ENCODE data around the gene AIDA.
"Not testable (repeated sequence)": the region's sequence is repeated elsewhere in the genome, so short reads cannot be mapped to it uniquely, and the experiment has no call there.

The AIDA gene

DNA sequence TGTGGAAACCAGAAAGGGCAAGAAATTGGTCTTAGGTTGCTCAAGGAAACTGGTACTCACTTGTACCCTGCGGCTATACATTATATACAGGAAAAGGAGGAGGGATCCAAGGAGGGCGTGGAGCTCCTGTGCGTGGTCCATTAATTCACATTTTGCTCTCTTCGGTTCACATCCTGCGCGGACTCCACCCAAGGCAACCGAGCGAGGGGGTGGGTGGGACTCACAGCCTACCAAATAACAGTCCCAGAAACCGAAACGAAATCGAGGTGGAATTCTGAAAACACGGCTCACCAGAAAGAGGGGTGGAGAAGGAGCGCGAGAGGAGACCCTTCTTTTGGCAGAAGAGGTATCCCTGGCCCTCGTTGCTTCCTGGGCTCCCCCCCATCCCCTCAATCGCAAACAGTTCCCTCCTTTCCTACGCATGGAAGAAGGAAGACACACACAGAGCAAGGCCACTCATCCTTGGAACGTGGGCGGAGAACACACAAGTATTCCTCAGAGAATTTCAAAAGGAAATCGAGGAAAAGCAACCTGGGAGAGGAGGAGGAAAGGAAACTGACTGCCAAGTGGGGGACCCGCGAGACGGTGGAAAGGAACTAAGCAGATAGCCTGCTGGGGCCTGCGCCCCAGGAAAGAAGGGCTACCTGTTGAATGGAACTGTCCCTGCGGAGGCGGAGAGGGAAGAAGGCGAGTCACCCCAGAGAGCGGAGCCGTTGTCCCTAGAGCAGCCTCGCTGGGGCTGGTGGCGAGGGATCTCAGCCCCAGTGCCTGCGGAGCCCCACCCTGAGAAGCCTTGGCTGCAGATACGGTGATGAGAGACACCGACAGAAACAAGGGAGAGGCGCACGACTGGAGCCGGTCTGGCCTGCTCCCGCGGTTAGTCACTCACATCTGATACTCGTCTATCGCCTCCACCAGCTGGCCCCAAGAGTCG lies 705 bp downstream of the AIDA start:
- peak; percentile 42 to 48 for DNase-seq (ENCODE audit: low read depth in 2 of 2)

DNA sequence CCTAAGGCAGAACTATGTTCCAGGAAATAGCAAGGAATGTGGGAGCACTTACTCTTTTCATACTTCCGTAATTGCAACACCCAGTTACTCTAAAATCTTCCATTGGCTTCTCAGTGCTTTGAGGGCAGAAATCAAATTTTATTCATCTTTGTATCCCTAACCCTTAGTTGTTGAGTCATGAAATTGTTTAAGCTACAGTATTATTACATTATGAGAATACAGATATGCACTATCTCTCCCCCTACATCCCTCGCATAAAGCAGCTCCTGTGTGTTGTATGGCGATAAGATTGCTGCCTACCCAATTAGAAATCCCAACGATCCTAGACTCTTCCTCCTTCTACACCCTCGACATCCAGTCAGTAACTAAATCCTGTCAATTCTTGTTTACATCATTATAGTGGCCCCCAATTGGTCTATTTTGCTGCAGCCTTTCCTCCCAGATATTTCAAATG lies 2.6 kb downstream of the AIDA start:
- DNase-seq (ENCODE audit: low read depth in 2 of 2), result no peak

DNA sequence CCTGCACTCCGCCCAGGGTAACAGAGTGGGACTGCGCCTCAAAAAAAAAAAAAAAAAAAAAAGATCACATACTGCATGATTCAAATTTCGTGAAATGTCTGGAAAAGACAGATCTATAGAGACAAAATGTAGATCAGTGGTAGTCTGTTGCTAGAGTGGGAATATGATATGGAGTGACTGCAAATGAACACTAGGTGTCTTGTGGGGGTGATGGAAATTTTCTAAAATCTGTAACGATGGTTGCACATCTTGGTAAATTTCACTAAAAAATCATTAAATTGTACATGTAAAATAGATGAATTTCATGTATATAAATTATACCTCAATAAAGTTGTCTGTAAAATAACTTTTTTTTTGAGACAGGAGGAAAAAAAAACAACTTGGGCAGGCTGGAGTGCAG lies 5.5 kb downstream of the AIDA start:
- DNase-seq (ENCODE audit: low read depth in 2 of 2), result no peak

DNA sequence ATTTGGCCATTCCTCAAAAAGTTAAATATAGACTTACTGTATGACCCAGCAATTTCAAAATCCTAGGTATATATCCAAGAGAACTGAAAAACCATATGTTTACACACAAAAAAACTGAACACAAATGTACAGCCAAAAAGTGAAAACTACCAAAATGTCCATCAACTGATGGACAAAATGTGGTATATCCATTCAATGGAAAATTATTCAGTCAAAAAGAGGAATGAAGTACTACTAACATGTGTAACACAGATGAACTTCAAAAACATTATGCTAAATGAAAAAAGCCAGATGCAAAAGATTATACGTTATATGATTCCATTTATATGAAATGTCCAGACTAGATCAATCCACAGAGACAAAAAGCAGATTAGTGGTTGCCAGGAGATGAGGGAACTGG lies 8.0 kb downstream of the AIDA start:
- DNase-seq (ENCODE audit: low read depth in 2 of 2), result no peak

DNA sequence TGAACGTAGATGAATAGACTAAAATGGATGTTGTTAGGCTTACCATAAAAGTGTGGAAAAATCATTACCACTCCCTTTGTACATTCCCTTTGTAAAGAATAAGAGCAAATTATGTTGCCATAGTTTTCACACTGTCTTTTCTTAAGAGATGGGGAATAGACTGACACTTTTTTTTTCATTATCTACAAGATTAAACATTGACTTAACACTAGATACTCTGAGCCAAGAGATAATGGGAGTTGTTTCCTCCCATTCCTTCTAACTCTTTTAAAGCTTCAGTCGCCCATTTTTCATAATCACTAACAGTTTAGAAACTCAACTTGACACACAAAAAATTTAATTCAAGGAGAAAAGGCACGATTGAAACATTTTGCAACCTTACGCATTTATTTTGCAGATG lies 10.1 kb downstream of the AIDA start:
- no peak for DNase-seq (ENCODE audit: low read depth in 2 of 2)

DNA sequence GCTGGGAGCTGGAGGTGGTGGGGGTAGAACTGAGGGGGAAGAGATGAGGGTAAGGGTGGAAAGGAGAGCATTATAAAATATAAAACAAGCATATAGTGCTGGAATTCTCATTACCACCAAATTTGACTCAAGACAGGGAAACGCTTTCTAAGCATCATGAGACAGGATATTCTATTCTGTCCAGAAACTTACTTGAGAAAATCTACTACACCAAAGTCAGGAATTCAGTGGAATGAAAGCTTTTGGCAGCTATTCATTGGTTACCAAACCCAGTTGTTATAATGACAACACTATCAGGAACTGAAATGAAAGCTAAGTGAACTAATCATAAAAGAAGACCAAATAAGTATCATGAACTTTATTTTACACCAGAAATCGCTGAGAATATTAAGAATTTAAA lies 14.5 kb downstream of the AIDA start:
- DNase-seq (ENCODE audit: low read depth in 2 of 2), result no peak

DNA sequence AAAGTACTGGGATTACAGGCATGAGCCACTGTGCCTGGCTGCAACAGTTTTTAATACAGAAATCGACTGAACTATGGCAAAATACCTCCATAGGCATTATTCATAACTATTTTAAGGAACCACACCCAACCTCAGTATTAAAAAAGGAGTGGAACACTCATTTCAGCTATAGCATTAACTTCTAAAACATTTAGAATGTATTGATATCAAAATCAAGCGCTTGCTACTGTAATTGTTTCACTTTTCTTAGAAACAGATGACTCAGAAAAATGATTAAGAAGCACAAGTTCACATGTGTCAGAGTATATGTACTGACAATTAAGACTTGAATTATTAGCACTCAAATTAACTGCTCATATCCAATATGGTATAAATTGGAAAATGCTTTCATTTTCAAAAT lies 15.1 kb downstream of the AIDA start:
- DNase-seq (ENCODE audit: low read depth in 2 of 2), result no peak

DNA sequence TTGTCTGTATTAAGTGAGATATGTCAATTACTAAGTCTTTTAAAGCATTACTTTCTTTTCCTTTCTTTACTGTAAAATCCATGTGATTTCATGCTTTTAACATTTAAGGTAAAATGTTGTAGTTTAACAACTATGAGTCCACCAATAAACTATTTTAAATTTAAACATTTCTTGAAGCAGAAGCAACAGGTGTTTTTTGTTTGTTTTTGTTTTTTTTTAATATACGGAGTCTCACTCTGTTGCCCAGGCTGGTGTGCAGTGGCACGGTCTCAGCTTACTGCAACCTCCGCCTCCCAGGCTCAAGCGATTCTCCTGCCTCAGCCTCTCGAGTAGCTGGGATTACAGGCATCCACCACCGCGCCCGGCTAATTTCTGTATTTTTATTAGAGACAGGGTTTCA lies 15.6 kb downstream of the AIDA start:
- DNase-seq (ENCODE audit: low read depth in 2 of 2), result no peak

DNA sequence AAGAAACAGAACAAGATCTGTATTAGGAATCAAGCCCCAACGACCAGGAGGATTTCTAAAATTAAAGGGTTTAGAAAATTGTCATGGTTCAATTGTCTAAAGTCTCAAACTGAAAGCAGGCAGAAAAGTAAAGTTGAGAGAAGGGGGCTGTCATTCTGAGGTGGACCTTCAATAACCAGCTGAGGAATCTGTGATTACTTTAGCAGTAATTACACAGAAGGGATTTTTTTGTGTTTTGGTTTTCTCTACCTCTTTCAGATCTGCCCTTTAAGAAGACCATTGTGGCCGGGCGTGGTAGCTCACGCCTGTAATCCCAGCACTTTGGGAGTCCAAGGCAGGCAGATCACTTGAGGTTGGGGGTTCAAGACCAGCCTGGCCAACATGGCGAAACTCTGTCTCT lies 17.4 kb downstream of the AIDA start:
- DNase-seq (ENCODE audit: low read depth in 2 of 2), result no peak

DNA sequence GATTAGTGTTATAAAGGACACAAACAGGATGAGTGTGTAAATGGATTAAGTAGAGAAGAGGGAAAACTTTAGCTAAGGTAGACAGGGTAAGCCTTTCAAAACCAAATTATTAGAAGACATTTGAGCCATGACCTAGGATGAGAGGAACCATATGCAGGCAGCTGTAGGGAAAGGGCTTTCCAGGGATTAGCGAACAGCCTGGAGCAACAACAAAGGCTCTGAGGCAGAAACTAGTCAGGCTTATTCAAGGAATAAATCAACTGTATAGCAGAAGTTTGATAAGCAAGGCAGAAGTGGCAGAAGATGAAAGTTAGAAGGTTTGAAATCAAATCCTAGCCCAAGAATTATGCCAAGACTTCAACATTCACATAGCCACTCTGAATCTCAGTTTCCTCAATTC lies 21.3 kb downstream of the AIDA start:
- no peak for DNase-seq (ENCODE audit: low read depth in 2 of 2)

DNA sequence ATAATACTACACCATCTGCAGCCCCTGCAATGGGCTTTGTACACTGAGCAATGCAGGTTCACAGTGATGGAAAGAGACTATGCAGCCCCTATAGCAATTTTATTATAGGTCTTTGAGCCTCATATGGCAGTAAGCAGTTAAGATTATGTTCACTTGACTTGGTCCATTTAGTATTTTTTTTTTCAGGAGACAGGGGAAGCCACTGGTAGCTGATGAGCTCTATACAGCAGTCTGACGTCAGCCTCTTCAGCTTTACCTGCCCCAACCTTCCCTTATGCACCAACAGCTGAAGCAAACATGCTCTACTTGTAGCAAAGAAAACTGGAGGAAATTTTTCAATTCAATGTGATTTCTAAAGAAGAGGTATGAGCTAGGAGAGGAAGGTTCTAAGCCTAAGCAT lies 32.2 kb downstream of the AIDA start:
- no peak for DNase-seq (ENCODE audit: low read depth in 2 of 2)

DNA sequence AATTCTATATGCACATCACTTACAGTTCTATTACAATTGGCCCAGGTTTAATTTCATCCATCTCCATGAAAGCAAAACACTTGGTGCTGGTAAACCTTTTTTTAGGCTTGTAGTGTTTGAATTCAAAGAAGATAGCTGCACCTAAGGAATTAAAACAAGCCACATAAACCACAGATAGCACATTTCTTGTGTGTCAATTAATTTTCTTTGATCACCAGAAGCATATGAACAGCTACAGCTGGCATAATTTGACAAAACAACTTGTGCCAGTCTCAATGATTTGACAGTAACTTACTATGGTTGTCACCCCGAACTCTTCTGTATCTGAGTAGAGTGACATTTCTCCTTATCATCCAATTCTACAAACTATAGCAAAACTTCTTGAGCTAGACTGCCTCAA lies 42.2 kb downstream of the AIDA start:
- no peak for DNase-seq (ENCODE audit: low read depth in 2 of 2)

DNA sequence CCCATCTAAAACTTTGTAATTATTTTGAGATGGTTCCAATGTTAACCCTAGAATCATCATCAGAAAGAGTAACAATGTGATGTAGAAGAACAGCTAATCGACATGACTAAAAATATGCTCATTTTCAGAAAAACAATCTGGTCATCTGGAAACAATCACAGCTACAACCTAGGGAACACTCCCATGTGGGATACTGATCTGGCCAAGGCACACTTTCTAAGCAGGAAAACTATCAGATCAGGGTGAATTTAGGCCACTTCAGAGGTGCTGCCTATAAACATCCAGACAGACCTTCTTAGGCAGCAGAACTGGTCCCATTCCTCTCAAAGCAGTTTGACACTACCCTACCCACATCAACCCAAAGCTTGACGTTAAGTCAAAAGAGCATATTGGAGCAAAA lies 43.2 kb downstream of the AIDA start:
- not testable (repeated sequence) for DNase-seq (ENCODE audit: low read depth in 2 of 2)

DNA sequence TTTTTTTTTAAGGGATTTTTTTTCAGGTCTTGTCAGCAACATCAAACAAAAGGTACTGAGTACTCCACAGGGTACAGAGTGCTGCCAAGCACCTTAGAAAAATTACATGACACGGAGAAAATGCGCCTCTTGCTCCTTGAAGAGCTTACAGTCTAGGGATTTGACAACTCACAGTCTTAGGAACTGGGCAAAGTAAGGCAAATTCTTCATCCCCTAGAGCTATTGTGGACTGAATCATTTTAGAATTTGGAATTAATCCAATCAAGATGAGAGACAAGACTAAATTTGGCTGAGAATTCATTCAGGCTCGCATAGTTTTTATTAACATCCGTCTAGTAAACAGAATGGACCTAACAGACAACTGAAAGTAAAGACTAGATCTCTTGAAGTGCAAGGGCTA lies 44.1 kb downstream of the AIDA start:
- DNase-seq (ENCODE audit: low read depth in 2 of 2), result not testable (repeated sequence)

DNA sequence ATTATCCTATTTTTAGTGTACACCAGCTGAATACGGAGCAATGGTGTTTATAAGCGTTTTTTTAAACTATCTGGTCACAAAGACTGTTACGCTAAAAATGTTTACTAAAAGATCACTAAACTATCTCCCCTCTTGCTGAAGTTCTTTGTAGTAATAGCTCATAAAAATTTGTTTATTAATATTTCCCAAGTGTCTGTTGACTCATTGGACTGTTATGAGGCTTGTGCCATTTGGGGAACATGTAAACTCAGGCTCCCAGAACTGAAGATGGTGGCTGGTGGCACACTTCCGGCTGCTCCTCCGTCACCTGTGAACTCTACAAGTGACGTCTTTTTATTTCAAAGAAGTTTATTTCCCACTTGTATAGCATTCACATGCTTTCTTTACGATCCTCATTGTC lies 46.3 kb downstream of the AIDA start:
- no peak for DNase-seq (ENCODE audit: low read depth in 2 of 2)

DNA sequence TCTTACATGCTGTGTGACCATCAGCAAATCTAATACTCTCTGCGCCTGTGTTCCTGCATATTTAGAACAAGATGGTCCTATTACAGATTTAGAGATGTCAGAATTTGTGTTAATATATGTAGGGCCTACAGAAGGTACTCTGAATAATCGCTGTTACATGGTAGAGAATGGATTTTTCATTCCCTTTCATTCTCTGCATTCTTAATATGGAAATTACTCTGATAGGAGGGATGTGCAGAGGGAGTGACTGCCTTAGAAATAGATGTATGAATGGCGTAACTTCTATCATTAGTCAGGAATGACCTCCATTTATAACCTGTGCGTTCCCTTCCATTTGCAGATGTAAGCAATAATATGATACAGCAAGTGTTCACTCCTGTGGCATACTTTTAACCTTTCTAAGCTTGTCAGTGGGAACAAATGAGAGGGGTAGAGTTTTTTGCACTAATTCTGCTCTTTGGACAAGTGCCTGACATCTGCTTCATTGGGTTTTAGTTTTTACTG lies 48.8 kb downstream of the AIDA start:
- no peak for DNase-seq (ENCODE audit: low read depth in 2 of 2)

DNA sequence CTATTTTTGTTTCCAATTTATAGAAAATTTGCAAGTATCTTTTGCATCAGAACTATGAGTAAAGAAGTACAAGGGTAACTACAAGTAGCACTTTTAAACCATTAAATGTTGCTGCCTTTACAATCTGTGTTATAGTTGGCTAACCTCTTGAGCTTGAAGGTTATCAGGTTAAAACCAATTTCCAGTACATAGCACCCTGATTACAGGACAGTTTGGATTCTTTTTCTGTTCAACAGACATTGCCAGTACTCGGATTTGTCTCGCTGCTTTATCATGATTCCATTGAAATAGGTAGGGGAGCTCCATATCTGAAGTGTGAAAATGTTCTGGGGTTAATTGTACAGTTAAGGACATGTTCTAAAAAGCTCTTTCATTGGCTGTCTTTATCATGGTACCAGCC lies 54.4 kb downstream of the AIDA start:
- no peak for DNase-seq (ENCODE audit: low read depth in 2 of 2)

DNA sequence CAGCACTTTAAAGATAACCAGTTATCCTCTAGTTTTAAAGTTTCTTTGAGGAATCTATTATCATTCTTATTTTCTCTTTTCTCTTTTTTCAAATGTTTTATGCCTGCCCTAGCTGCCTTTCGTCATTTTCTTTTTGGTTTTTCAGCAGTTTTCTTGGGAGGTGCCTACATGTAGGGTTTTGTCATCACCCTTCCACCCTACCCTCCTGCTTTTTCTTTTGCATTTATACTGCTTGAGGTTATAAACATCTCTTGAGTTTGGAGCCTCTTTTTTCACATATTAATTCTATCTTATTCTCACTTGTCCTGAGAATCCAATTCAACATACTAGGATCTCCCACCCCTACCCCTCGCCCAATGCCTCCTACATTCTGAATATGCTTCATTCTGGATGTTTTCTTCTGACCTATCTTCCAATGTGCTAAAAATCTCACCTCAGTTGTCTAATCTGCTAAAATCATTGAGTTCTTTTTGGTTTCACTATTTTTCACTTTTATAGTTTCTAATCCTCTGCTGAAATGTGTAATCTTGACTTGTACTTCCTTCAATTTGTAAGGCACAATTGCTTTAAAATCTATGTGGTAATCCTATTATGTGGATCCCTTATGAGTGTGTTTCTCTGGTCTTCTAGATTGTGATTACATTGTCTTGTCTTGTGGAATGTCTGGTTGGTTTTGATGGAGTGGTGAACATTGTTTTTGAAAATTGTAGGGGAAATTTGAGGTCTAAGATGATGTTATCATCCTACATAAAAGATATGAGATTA lies 55.7 kb downstream of the AIDA start:
- no peak for DNase-seq (ENCODE audit: low read depth in 2 of 2)

DNA sequence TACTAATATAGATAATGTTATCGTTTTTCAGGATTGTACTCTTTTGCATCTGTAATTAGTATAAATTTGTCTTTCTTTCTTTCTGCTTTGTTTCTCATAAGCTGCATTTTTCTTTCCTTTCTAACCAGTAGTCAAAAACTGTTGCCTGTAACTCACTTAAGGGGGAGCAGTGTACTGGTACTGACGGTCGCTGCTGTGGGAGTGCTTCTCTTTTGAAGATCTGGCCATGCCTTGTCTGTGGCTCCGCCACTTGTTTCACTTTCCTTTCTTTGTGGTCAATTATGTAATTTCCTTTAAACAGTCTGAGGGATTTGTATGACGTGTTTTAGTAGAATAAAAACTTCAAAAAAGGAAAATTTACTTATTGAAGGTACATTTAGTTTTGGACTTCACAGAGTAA lies 57.4 kb downstream of the AIDA start:
- peak; percentile 14 to 59 for DNase-seq (ENCODE audit: low read depth in 2 of 2)

DNA sequence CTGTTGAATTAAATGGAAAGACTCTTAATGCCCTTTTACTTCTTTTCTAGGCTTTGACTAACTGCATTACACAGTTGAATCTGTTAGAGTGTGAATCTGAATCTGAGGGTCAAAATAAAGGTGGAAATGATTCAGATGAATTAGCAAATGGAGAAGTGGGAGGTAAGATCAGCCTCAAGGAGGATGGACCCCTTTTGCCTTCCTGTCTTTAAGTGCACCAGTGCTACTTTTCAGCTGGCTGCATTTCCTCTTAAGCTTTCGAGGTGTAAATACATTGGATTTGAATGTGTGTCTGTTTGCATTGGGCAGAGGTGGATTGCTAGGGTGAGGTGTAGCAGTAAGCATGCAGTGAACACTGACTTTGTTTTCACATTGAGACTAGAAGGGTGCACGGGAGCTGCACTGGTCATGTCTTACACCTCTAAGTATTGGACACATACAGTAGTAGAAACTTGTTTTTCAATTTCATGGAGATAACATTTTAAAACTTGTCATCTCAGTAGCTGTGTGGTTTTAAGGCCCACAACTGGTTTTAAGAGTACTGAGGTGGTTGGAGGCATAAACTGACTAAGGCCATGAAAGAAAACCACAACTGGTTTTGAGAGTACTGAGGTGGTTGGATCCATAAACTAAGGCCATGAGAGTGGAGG lies 59.0 kb downstream of the AIDA start:
- no peak for DNase-seq (ENCODE audit: low read depth in 2 of 2)

DNA sequence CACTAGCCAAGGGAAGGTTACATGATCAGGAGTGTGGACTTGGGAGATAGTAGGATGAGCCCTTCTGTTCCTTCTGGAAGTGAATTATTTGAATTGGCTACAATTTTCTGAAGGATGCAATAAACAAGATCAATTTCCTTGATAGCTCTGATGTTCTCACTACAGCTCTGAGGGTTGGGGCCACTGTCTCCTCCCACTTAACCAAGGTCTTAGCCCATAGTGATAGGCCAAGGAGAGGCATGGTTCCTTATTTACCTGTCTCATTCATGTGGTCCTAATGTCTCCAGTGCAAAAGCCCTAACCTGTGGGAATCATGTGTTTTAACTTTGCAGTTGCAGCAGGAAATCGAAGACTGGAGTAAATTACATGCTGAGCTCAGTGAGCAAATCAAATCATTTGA lies 59.6 kb downstream of the AIDA start:
- no peak for DNase-seq (ENCODE audit: low read depth in 2 of 2)

DNA sequence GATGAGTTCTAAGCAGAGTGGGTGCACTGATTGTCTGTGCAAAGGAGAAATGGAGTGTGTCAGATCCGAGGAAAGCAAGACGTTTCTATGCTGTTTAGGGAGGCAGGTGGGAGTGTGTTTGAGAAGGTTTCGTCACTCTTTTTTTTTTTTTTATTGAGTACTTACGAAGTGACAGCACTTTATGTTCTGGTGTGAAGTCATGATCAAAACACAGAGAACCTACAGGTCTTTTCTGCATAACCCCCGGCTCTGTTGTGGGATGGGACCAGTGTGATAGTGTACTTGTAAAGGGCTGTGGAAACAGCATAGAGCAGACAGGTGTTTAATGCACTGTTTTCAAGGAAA lies 67.7 kb downstream of the AIDA start:
- no peak for DNase-seq (ENCODE audit: low read depth in 2 of 2)
